ENCODE measurements around the gene SLMAP.

Gene SLMAP

GRCh38 chr3:57918123-57918837, 162.2 kb downstream of the SLMAP start:
- H4K12ac ChIP-seq (ENCODE audit: low read depth, low read length): no peak overlapping the region
- no peak overlapping the region for H3K4me3 ChIP-seq (ENCODE audit: low read depth, low read length)
- no peaks in the 10 kb centered on the region for H3K79me1 ChIP-seq (ENCODE audit: low read length)
- no peak overlapping the region for H2BK5ac ChIP-seq (ENCODE audit: low read depth, low read length, poor library complexity)
- WGBS (ENCODE audit: extremely low coverage, insufficient coverage, insufficient read length): no CpG with 5 or more reads among the region's 2 CpGs
- H3K4me1 ChIP-seq (ENCODE audit: control insufficient read depth in 1 of 2, insufficient read depth in 2 of 2, low read length in 2 of 2): no peaks in the 10 kb centered on the region
- no peak overlapping the region for H3K4ac ChIP-seq (ENCODE audit: low read depth, low read length)
- no peak overlapping the region for H2AFZ ChIP-seq (ENCODE audit: insufficient read depth, low read length, poor library complexity)
- H2AK5ac ChIP-seq (ENCODE audit: low read length): no peak overlapping the region
- H3K18ac ChIP-seq (ENCODE audit: low read length): no peak overlapping the region
- H3K27me3 ChIP-seq (ENCODE audit: insufficient read depth, low read length): no peaks in the 10 kb centered on the region
- no peak overlapping the region for H3K9ac ChIP-seq (ENCODE audit: low read length)
- DNase-seq: peak; percentile 59 to 89
- H2BK12ac ChIP-seq (ENCODE audit: low read length): no peak overlapping the region
- H4K8ac ChIP-seq (ENCODE audit: low read depth, low read length): no peak overlapping the region
- H3K14ac ChIP-seq (ENCODE audit: low read length): no peak overlapping the region
- no peak overlapping the region for H2BK120ac ChIP-seq (ENCODE audit: insufficient read depth, low read length, poor library complexity)
- no peak overlapping the region for H3K27ac ChIP-seq (ENCODE audit: low read depth, low read length)
- no peaks in the 10 kb centered on the region for H3K79me2 ChIP-seq (ENCODE audit: control insufficient read depth, insufficient read depth, low read length, poor library complexity)
- no peak overlapping the region for H3K23ac ChIP-seq (ENCODE audit: low read length)
- H4K91ac ChIP-seq (ENCODE audit: low read depth, low read length): no peak overlapping the region
- H3K36me3 ChIP-seq (ENCODE audit: control insufficient read depth in 1 of 2, insufficient read depth in 2 of 2, low read length in 2 of 2): peaks cover 10 to 16% of the 10 kb centered on the region in 2 experiments
- H3K9me3 ChIP-seq (ENCODE audit: insufficient read depth, low read depth, low read length): no peaks in the 10 kb centered on the region
- H3K4me2 ChIP-seq (ENCODE audit: low read length): no peak overlapping the region

DNA sequence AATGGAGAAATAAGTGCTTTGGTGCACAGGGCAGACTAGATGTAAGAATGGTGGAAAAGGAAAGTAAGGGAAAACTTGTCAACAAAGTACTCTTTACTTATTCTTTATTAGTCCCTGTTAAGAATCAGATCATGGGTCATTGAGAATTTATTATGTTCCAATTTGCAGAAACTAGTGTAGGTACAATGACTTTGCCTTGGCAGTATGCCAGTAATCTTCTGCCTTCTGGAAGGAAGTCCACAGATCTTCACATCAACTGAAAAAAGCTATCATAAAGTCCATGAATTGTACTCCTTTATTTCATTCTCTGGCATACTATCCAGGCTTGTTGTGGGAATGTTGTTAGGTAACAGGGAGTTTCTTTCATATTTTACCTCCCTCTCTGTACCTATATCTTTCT, 163.9 kb downstream of the SLMAP start:
- Histone ChIP-seq H3K14ac (ENCODE audit: low read length) (no peak overlapping the region), H4K12ac (ENCODE audit: low read depth, low read length) (no peak overlapping the region), H2AFZ (ENCODE audit: insufficient read depth, low read length, poor library complexity) (no peak overlapping the region), H2BK5ac (ENCODE audit: low read depth, low read length, poor library complexity) (no peak overlapping the region), H2BK12ac (ENCODE audit: low read length) (no peak overlapping the region), H2AK5ac (ENCODE audit: low read length) (no peak overlapping the region), H3K79me2 (ENCODE audit: control insufficient read depth, insufficient read depth, low read length, poor library complexity) (no peaks in the 10 kb centered on the region), H3K4me3 (ENCODE audit: low read depth, low read length) (no peak overlapping the region), H4K8ac (ENCODE audit: low read depth, low read length) (no peak overlapping the region), H3K79me1 (ENCODE audit: low read length) (no peaks in the 10 kb centered on the region), H3K27me3 (ENCODE audit: insufficient read depth, low read length) (no peaks in the 10 kb centered on the region), H2BK120ac (ENCODE audit: insufficient read depth, low read length, poor library complexity) (no peak overlapping the region), H4K91ac (ENCODE audit: low read depth, low read length) (no peak overlapping the region), H3K4me2 (ENCODE audit: low read length) (no peak overlapping the region), H3K18ac (ENCODE audit: low read length) (no peak overlapping the region), H3K36me3 (ENCODE audit: control insufficient read depth in 1 of 2, insufficient read depth in 2 of 2, low read length in 2 of 2) (peaks cover 9 to 11% of the 10 kb centered on the region in 2 experiments), H3K4ac (ENCODE audit: low read depth, low read length) (no peak overlapping the region), H3K9ac (ENCODE audit: low read length) (no peak overlapping the region), H3K9me3 (ENCODE audit: insufficient read depth, low read depth, low read length) (no peaks in the 10 kb centered on the region), H3K27ac (ENCODE audit: low read depth, low read length) (no peak overlapping the region), H3K4me1 (ENCODE audit: control insufficient read depth in 1 of 2, insufficient read depth in 2 of 2, low read length in 2 of 2) (peaks cover 0 to 2% of the 10 kb centered on the region in 2 experiments), H3K23ac (ENCODE audit: low read length) (no peak overlapping the region)
- no peak for DNase-seq

- Histone ChIP-seq H2AK5ac (ENCODE audit: low read length) (no peak overlapping the region), H4K12ac (ENCODE audit: low read depth, low read length) (no peak overlapping the region), H3K36me3 (ENCODE audit: control insufficient read depth in 1 of 2, insufficient read depth in 2 of 2, low read length in 2 of 2) (peaks cover 8% of the 10 kb centered on the region in 2 experiments), H3K79me2 (ENCODE audit: control insufficient read depth, insufficient read depth, low read length, poor library complexity) (no peaks in the 10 kb centered on the region), H3K4ac (ENCODE audit: low read depth, low read length) (no peak overlapping the region), H4K91ac (ENCODE audit: low read depth, low read length) (no peak overlapping the region), H3K4me3 (ENCODE audit: low read depth, low read length) (no peak overlapping the region), H2BK5ac (ENCODE audit: low read depth, low read length, poor library complexity) (no peak overlapping the region), H2AFZ (ENCODE audit: insufficient read depth, low read length, poor library complexity) (no peak overlapping the region), H2BK12ac (ENCODE audit: low read length) (no peak overlapping the region), H3K14ac (ENCODE audit: low read length) (no peak overlapping the region), H3K18ac (ENCODE audit: low read length) (no peak overlapping the region), H3K4me1 (ENCODE audit: control insufficient read depth in 1 of 2, insufficient read depth in 2 of 2, low read length in 2 of 2) (peaks cover 0 to 2% of the 10 kb centered on the region in 2 experiments), H3K9ac (ENCODE audit: low read length) (no peak overlapping the region), H3K23ac (ENCODE audit: low read length) (no peak overlapping the region), H2BK120ac (ENCODE audit: insufficient read depth, low read length, poor library complexity) (no peak overlapping the region), H3K9me3 (ENCODE audit: insufficient read depth, low read depth, low read length) (no peaks in the 10 kb centered on the region), H3K79me1 (ENCODE audit: low read length) (no peaks in the 10 kb centered on the region), H3K4me2 (ENCODE audit: low read length) (no peak overlapping the region), H3K27me3 (ENCODE audit: insufficient read depth, low read length) (no peaks in the 10 kb centered on the region), H4K8ac (ENCODE audit: low read depth, low read length) (no peak overlapping the region), H3K27ac (ENCODE audit: low read depth, low read length) (no peak overlapping the region)
- peak; percentile 40 to 51 for DNase-seq
Observed at GRCh38 chr3:57923101-57923500, 167.0 kb downstream of the SLMAP start.

DNA sequence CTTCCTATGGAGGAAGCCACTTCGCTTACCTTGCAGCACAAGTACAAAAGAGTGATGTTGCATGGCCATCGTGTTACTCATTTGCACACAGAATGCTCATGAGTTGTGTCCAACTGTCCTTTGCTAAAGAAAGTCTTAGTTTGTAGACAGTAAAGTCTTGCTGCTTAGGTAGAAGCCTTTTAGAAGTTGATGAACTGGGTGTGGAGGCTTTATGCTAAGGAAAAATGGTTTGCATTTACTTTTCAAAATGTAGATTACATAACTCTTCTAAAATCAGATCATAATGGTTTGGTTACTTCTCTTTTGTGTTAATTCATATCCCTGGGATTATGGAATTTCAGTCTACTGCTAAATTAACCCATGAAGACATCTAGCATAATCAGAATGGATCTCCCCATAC, 167.6 kb downstream of the SLMAP start:
- H3K27ac ChIP-seq (ENCODE audit: low read depth, low read length): no peak overlapping the region
- no peak overlapping the region for H2BK5ac ChIP-seq (ENCODE audit: low read depth, low read length, poor library complexity)
- no CpG with 5 or more reads among the region's 2 CpGs for WGBS (ENCODE audit: extremely low coverage, insufficient coverage, insufficient read length)
- no peak overlapping the region for H3K4ac ChIP-seq (ENCODE audit: low read depth, low read length)
- H2BK120ac ChIP-seq (ENCODE audit: insufficient read depth, low read length, poor library complexity): no peak overlapping the region
- H4K8ac ChIP-seq (ENCODE audit: low read depth, low read length): no peak overlapping the region
- no peak for DNase-seq
- H3K18ac ChIP-seq (ENCODE audit: low read length): no peak overlapping the region
- H4K12ac ChIP-seq (ENCODE audit: low read depth, low read length): no peak overlapping the region
- H3K79me2 ChIP-seq (ENCODE audit: control insufficient read depth, insufficient read depth, low read length, poor library complexity): no peaks in the 10 kb centered on the region
- no peak overlapping the region for H3K4me2 ChIP-seq (ENCODE audit: low read length)
- no peaks in the 10 kb centered on the region for H3K79me1 ChIP-seq (ENCODE audit: low read length)
- H3K4me1 ChIP-seq (ENCODE audit: control insufficient read depth in 1 of 2, insufficient read depth in 2 of 2, low read length in 2 of 2): peaks cover 0 to 2% of the 10 kb centered on the region in 2 experiments
- H3K36me3 ChIP-seq (ENCODE audit: control insufficient read depth in 1 of 2, insufficient read depth in 2 of 2, low read length in 2 of 2): peaks cover 8% of the 10 kb centered on the region in 2 experiments
- no peak overlapping the region for H4K91ac ChIP-seq (ENCODE audit: low read depth, low read length)
- H3K14ac ChIP-seq (ENCODE audit: low read length): no peak overlapping the region
- H2AFZ ChIP-seq (ENCODE audit: insufficient read depth, low read length, poor library complexity): no peak overlapping the region
- H3K27me3 ChIP-seq (ENCODE audit: insufficient read depth, low read length): no peaks in the 10 kb centered on the region
- no peak overlapping the region for H2AK5ac ChIP-seq (ENCODE audit: low read length)
- no peak overlapping the region for H3K9ac ChIP-seq (ENCODE audit: low read length)
- no peak overlapping the region for H2BK12ac ChIP-seq (ENCODE audit: low read length)
- H3K23ac ChIP-seq (ENCODE audit: low read length): no peak overlapping the region
- no peak overlapping the region for H3K4me3 ChIP-seq (ENCODE audit: low read depth, low read length)
- H3K9me3 ChIP-seq (ENCODE audit: insufficient read depth, low read depth, low read length): no peaks in the 10 kb centered on the region
